GM12892 (cell line): ENCODE results near the gene CDKAL1.

Source experiments
- POLR2A ChIP-seq: IDR thresholded peaks from 2 replicates; pipeline ENCODE4 v1.6.1; 2011; ENCODE audit warnings: low read depth, low read length, control low read depth
- POLR2AphosphoS5 ChIP-seq: IDR thresholded peaks from 2 replicates; pipeline ENCODE4 v1.6.1; 2011; ENCODE audit warnings: low read depth, low read length, control low read depth
- TAF1 ChIP-seq: IDR thresholded peaks from 2 replicates; pipeline ENCODE4 v1.6.1; 2011; ENCODE audit warnings: low read depth, mild to moderate bottlenecking, control low read depth, low read length, borderline replicate concordance

DNA sequence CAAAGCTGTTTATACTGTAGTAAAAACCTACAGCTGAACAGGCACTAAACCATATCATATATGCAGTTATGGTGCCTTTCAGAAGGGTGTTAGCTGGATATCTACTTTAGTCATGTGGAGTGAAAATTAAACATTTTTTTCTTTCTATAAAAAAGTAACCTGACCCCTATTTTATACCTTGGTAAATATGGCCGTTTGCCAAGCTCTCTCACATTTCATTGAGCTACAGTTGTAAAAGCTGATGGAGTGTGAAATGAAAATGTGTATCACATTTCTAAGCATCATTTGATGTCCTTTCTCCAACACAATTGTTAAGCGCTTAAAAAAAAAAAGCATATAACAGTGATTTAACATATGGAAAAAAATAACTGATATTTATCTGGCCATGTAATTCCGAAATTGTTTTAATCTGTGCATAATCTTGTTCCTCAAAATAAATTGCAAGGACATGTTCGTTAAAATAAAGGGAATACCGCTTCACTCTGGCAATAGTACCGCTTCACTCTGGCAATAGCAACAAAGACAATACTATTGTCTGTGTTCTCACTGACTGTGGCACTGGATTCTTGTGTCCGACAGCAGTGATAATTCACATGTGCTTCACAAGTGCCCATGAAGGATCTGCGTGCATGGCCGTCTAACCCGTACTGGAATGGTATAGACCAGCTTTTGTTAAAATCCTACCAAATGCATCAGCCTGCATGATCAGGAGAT is 667.5 kb downstream of the CDKAL1 start:
- TF ChIP-seq POLR2A (no peak), POLR2AphosphoS5 (no peak), TAF1 (no peak)
